GM13976 (cell line): Measurements from ENCODE around the gene CYP46A1.

Source experiments
- DNase-seq: peaks from one replicate; pipeline ENCODE4 v3.0.0; 2012; ENCODE audit warnings: low spot score
- CTCF ChIP-seq: IDR thresholded peaks from 2 replicates; pipeline ENCODE4 v1.5.1; 2012; ENCODE audit warnings: borderline replicate concordance, mild to moderate bottlenecking; ENCODE audit not compliant: insufficient read depth; ENCODE audit errors: extremely low read depth, missing control alignments, control extremely low read depth
- in situ Hi-C: fragments of 300-500 bp; cut with MboI; formaldehyde crosslinking; loops from one replicate; pipeline ENCODE4 v1.12.0; 2022; ENCODE audit warnings: low sequenced_read_pairs, mixed read lengths, inconsistent platforms; ENCODE audit not compliant: unreplicated experiment

The CYP46A1 gene

GRCh38 chr14:99742509-99743487 is 58.7 kb downstream of the CYP46A1 start:
- no peak for DNase-seq
- no peak for TF ChIP-seq CTCF
- in situ Hi-C loops: no loop called here

GRCh38 chr14:99744199-99744872 is 60.2 kb downstream of the CYP46A1 start:
- in situ Hi-C loops: no loop called here
- DNase-seq: no peak
- TF ChIP-seq CTCF: no peak

GRCh38 chr14:99744873-99745224 is 60.8 kb downstream of the CYP46A1 start:
- no peak for DNase-seq
- in situ Hi-C loops: no loop called here
- TF ChIP-seq CTCF: no peak

- in situ Hi-C loops: no loop called here
These were observed 61.3 kb downstream of the CYP46A1 start for GRCh38 chr14:99745307-99745951.

GRCh38 chr14:99747167-99747566 is 63.1 kb downstream of the CYP46A1 start:
- TF ChIP-seq CTCF: no peak
- in situ Hi-C loops: no loop called here
- DNase-seq: no peak

More at GRCh38 chr14:99745307-99745951, 61.3 kb downstream of the CYP46A1 start:
- DNase-seq: no peak
- no peak for TF ChIP-seq CTCF

GRCh38 chr14:99747582-99748330 is 63.7 kb downstream of the CYP46A1 start:
- no peak for DNase-seq
- in situ Hi-C loops: no loop called here
- TF ChIP-seq CTCF: no peak
